IPS-18c (cell line): ENCODE results near the gene TUBB3.
"Not testable (repeated sequence)": the region's sequence is repeated elsewhere in the genome, so short reads cannot be mapped to it uniquely, and the experiment has no call there.

Experiments
- H3K4me3 ChIP-seq: 2 replicates; pipeline ENCODE4 v1.7.0; 2013; ENCODE audit warnings: low read depth, mild to moderate bottlenecking, low read length, moderate library complexity; ENCODE audit not compliant: insufficient read depth
- H3K9me3 ChIP-seq: one replicate; pipeline ENCODE4 v1.6.1; 2013; ENCODE audit warnings: mild to moderate bottlenecking, low read length, moderate library complexity; ENCODE audit not compliant: control insufficient read depth, insufficient read depth

TUBB3 gene

DNA sequence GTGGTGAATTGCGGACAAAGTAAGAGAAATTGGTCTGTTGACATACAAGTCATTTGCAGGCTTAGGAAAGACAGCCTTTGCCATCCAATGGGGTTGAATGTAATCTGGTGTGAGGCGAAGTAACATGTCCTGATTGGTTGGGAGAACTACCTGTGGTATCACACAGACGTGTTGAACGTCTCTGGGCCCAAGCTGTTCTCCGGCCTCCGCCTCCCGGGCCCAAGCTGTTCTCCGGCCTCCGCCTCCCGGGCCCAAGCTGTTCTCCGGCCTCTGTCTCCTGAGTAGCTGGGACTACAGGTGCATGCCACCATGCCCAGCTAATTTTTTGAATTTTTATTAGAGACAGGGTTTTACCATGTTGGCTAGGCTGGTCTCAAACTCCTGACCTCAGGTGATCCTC, 44.9 kb downstream of the TUBB3 start:
- not testable (repeated sequence) for H3K4me3 ChIP-seq, H3K9me3 ChIP-seq

DNA sequence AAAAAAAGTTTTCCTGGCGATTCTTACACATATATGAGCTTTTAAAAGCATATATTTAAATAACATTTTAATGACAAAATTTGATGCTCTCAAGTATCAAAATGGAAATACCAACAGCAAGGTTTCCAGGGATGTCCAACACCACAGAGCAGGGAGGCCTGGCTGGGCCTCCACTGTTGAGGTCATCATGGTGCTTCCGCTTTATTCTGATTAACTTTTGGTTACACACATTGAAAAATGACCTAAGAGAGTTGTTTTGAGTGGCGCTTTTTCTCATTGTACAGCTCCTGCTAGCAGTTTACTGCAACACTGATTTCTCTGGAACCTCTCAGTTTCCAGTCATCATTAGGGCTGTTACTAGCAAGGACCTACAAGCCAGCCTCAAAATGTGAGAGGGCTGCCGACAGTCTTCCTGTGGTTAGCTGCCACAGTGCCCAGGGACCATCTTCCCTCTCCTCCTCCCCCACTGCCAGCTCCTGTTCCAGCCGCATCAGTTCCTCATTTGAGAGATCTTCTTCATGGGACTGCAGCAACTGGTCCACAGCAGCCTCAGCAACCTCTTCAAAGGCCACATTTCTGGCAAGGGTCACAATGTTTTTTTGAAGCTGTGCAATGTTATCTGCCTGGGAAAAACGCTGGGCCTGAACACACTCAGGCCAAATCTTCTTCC, 46.7 kb downstream of the TUBB3 start:
- H3K4me3 ChIP-seq = no peak overlapping the region
- peaks cover 5% of the 10 kb centered on the region for H3K9me3 ChIP-seq

DNA sequence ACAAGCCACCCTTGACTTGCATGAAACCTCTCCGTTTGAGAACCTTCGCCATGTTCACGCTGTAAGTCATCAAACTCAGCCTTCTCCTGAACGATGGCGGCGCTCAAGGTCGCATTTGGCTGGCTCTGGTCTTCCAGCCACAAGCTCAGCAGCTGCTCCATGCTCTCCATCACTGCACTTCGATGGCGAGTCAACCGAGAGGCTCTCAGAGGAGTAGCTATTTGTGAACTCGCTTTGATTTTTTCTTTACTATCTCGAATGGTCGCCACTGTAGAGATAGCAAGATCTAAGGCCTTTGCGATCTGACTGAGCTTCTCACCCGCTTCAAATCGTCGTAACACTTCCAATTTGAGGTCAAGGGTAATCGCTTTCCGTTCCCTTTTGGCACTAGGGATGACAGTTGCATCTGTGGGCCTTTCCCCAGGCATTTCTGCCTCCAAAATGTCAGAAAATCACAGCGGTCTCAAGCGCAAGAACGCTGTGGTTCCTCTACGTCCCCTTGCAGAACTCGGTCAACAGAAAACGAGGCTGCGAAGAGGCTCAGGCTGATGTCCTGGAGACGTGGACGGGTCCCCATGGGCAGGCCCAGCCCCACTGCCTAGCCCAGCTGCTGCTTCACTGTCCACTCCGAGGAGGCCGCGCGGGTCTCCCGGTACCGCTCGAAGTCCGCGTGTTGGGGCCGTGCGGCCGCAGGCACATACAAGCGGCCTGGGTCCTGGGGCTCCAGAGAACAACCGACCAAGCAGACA, 48.5 kb downstream of the TUBB3 start:
- peaks cover 5% of the 10 kb centered on the region for H3K9me3 ChIP-seq
- peak overlapping the region; percentile 98 for H3K4me3 ChIP-seq

DNA sequence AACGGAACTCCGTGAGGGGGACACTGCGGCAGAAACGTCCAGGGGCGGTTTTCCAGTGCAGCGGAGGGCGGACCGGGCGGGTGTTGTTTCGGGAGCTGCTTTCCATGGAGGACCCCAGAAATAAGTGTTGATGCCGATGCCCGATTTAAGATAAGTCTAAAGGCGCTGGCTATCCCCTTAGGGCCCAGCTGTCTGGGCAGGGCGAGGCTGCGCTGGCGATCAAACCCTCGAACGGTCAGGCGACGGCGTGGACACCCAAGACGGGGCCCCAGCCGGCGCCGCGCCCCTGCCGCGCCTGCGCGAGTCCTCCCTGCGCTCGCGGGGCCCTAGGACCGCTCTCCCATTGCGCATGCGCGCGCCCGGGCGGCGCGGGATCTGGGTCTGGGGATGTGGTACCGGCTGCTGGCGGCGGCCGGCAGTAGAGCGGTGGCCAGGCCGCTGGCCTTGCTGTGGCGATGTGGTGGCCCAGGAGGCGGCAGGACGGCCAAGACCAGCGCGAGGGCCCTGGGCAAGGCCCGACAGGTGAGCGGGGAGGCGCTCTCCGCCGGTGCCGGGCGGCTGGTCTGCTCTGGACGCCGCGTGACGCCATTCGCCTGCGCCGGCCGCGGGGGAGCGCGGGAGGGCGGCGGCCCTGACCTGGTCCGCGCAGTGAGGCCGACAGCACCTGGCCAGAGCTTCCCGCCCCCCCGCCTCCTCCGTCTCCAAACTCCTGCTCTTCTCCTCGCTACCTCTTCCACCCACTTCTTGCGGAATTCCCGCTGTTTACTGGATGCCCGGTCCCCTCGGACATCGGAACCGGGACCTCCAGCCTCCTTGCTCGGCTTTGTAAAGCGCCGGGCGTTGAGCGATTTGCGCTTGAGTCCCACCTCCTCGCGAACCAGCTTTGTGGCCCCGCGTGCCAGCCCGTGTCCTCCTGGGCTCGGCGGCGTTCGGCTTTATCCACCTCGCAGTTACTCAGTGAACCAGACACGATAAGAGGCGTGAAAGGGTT, 49.4 kb downstream of the TUBB3 start:
- Histone ChIP-seq H3K9me3 (peaks cover 5% of the 10 kb centered on the region), H3K4me3 (peak overlapping the region; percentile 98)

DNA sequence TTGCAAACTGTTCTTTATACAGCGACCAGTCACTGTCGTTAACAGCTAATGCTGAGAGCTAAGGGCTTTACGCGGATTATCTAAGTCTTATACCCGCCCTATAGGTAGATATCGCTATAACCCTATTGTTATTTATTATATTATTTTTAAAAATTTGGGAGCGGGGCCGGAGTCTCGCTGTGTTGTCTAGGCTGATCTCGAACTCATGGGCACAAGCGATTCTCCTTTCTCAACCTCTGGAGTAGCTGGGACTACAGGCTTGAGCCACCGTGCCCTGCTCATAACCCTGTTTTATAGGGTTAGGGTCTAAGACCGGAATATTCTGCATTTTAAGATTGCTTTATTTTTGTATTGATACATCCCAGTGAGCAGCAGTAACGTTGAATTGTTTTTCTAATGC, 50.1 kb downstream of the TUBB3 start:
- peak overlapping the region; percentile 98 for H3K4me3 ChIP-seq
- H3K9me3 ChIP-seq = peaks cover 5% of the 10 kb centered on the region

DNA sequence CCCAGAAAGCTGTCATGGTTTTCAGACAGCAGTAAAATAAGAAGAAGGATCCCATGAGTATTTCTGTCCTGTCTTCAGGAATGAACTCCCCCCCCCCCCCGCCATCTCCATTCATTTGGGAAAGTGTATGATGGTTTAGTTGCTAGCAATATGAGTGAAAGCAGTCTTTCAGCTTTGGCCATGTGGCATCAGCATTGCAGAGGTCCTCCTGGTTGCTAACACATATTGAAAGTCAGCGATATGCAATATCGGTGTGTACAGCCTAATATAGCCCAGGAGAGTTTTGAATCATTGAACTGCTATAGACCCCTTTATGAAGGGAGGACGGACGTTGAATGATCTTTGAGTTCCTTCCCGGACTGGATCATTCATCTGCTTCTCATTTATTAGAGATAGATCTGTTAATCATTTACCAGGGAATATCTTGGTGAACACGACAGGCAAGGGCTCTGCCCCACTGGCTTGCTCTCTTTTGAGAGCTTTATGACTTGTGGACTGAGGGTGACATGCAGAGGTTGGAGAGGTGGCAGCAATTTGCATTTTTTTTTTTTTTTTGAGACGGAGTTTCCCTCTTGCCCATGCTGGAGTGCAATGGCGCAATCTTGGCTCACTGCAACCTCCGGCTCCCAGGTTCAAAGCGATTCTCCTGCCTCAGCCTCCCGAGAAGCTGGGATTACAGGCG, 50.7 kb downstream of the TUBB3 start:
- Histone ChIP-seq H3K4me3 (peak overlapping the region; percentile 98), H3K9me3 (peaks cover 5% of the 10 kb centered on the region)

DNA sequence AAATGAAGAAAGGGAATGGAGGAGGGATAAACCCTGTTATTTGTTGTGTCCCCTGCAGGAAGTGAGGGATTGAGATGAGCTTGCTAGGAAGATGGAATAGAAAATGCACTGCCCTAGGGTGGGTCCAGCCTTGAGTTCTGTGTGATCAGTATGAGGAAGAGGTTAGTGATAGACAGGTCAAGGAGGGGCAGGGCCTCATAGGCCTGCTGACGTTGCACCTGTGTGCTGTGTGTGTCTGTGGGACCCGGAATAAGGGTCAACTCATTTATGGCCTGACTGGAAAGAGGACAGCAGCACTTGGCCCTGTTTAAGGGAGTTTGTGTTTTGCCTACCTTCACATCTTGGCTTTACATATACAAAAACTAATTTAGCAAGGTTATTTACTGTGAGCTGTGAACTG, 51.7 kb downstream of the TUBB3 start:
- no peak overlapping the region for H3K4me3 ChIP-seq
- H3K9me3 ChIP-seq = peaks cover 5% of the 10 kb centered on the region

DNA sequence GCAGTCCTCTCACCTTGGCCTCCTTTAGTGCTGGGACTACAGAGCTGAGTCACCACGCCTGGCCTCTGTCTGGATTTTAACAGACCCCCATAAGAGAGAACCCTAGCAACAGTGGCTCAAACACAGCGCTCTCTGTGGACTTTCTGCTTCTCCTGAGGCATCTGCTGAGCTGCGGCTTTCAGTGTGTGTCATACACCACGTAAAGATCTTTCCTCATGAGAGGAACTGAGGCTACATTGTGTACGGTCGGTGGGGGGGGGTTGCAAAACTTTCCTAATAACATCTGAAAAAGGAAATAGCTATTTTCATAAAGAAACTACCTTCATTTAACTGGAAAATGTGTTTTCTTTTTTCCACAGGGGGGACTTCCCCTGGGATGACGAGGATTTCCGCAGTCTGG, 58.3 kb downstream of the TUBB3 start:
- Histone ChIP-seq H3K4me3 (no peak overlapping the region), H3K9me3 (no peaks in the 10 kb centered on the region)

DNA sequence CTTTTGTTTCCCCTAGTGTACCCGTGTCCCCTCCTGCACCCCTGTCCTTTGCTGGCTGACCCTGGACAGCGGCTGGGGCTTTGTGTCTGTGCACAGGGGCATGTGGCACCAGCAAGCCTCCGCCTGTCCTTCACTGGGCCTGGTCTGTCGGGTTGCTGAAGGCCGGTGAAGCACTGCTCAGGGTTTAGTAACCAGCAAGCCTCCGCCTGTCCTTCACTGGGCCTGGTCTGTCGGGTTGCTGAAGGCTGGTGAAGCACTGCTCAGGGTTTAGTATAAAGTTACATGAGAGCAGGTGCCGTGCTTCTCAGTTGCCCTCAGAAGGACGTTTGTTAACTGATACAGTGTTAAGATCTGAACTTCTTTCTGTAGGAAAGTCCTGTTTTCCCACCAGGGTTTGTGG, 59.2 kb downstream of the TUBB3 start:
- no peaks in the 10 kb centered on the region for H3K9me3 ChIP-seq
- no peak overlapping the region for H3K4me3 ChIP-seq

DNA sequence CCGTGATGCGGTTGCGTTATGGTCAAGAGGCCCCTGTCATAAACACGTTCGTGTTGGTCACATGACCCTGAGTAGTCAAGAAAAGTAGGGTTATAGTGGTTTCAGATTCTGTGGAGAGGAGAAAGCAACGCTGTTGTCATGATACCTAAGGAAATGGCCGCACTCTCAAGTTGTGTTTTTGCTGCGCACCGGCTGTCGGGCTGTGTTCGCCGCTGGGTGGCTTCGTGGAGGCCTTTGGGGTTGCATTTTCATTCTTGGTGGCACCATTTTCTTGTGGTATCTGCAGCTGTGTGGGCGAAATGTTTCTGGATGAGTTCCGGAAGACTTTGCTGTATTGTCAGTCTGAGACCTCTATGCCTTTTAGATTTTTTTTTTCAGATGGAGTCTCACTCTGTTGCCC, 60.4 kb downstream of the TUBB3 start:
- no peak overlapping the region for H3K4me3 ChIP-seq
- H3K9me3 ChIP-seq = no peaks in the 10 kb centered on the region

DNA sequence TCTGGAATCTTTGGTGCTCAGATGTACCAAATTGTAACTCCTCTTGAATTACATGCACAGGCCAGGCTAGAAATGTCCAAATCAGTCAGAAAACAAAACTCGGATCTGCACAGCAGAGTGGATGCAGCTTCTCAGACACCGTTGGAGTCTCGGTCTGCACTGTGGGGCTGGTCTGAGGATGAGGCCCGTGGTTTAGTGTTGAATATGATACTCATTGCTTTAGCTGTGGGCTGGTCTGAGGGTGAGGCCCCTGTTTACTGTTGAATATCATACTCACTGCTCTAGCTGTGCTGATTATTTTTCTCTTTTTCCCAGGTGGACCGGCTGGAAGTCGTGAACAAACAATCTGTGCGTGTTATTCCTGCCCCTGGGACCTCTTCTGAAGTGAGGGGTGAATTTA, 61.1 kb downstream of the TUBB3 start:
- H3K4me3 ChIP-seq = no peak overlapping the region
- no peaks in the 10 kb centered on the region for H3K9me3 ChIP-seq

DNA sequence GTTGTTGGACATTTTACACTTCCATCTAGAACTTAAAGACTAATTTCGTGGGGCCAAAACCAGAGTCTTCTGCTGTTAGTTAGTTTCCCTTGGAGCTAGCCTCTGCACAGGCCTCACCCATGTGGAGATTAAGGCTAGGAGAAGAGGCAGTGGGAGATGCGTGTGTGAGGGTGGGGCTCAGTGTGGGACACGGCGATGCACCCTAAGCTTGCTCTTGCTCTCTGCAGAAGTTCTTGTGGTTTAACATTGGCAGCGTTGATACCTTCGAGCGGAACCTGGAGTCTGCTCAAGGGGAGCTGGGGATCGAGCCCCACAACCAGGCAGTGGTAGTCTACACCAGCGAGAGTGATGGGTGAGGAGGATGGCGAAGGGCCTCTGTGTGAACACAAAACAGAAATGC, 62.1 kb downstream of the TUBB3 start:
- H3K4me3 ChIP-seq = no peak overlapping the region
- H3K9me3 ChIP-seq = no peaks in the 10 kb centered on the region
